HepG2 (cell line): ENCODE measurements around the gene OR2A7.
"Not testable (repeated sequence)": the region's sequence is repeated elsewhere in the genome, so short reads cannot be mapped to it uniquely, and the experiment has no call there.

Experiments used
- ATF2 ChIP-seq: sonication (generic); formaldehyde crosslinking; IDR thresholded peaks from 2 replicates; pipeline ENCODE4 v1.4.0; 2020; ENCODE audit warnings: missing genetic modification reagents
- EZH2 ChIP-seq: conservative IDR thresholded peaks from 2 replicates; pipeline ENCODE4 v1.6.1; 2012; ENCODE audit warnings: mild to moderate bottlenecking, low read depth, low read length, moderate library complexity
- FOXK2 ChIP-seq: fragments of 450-650 bp; IDR thresholded peaks from 2 replicates; pipeline ENCODE4 v1.6.1; 2016
- GMEB1 ChIP-seq: sonication (generic); formaldehyde crosslinking; IDR thresholded peaks from 2 replicates; pipeline ENCODE4 v1.5.1; 2020; ENCODE audit warnings: missing genetic modification reagents, mild to moderate bottlenecking, borderline replicate concordance
- JUN ChIP-seq: sonication (generic); formaldehyde crosslinking; IDR thresholded peaks from 2 replicates; pipeline ENCODE4 v1.4.0; 2020; ENCODE audit warnings: mild to moderate bottlenecking, missing genetic modification reagents
- MTF1 ChIP-seq: sonication (generic); formaldehyde crosslinking; IDR thresholded peaks from 2 replicates; pipeline ENCODE4 v1.5.0; 2020; ENCODE audit warnings: missing genetic modification reagents
- NFYB ChIP-seq: sonication (generic); formaldehyde crosslinking; IDR thresholded peaks from 2 replicates; pipeline ENCODE4 v1.4.0; 2020; ENCODE audit warnings: missing genetic modification reagents
- SRF ChIP-seq: IDR thresholded peaks from 2 replicates; pipeline ENCODE4 v1.6.1; 2011; ENCODE audit warnings: mild to moderate bottlenecking, low read depth, low read length, moderate library complexity
- TP53 ChIP-seq: sonication (generic); formaldehyde crosslinking; conservative IDR thresholded peaks from 2 replicates; pipeline ENCODE4 v1.4.0; 2020; ENCODE audit warnings: missing genetic modification reagents
- YY1 ChIP-seq: IDR thresholded peaks from 2 replicates; pipeline ENCODE4 v1.6.1; 2011; ENCODE audit warnings: low read length, low read depth, moderate library complexity, mild to moderate bottlenecking; ENCODE audit not compliant: insufficient read depth, insufficient replicate concordance
- ZBTB1 ChIP-seq: sonication (generic); formaldehyde crosslinking; IDR thresholded peaks from 2 replicates; pipeline ENCODE4 v1.4.0; 2020; ENCODE audit warnings: missing genetic modification reagents, borderline replicate concordance
- ZIK1 ChIP-seq: sonication (generic); formaldehyde crosslinking; IDR thresholded peaks from 2 replicates; pipeline ENCODE4 v1.5.0; 2020; ENCODE audit warnings: mild to moderate bottlenecking, low read depth, missing genetic modification reagents, borderline replicate concordance
- ZNF609 ChIP-seq: sonication (generic); formaldehyde crosslinking; IDR thresholded peaks from 2 replicates; pipeline ENCODE4 v1.4.0; 2020; ENCODE audit warnings: mild to moderate bottlenecking, missing genetic modification reagents, borderline replicate concordance

GRCh38 chr7:144269188-144269587 is 4.6 kb upstream of the OR2A7 start, which contains the start of gene CTAGE8:
- not testable (repeated sequence) for TF ChIP-seq EZH2; ZIK1 (CRISPR knock-in tag); ATF2; ZNF609; ZBTB1 (CRISPR knock-in tag); MTF1 (CRISPR knock-in tag); YY1; JUN (CRISPR knock-in tag); SRF; TP53 (CRISPR knock-in tag); GMEB1 (CRISPR knock-in tag); NFYB (CRISPR knock-in tag); FOXK2
